GM12878 (cell line): Measurements from ENCODE around the gene ARHGAP21. TPM values are rescaled to one million over a fixed set of nuclear protein-coding genes. Genes with fewer than 3 reads are reported as not detected.

ENCODE experiments used
- ATF2 ChIP-seq: IDR thresholded peaks from 2 replicates; pipeline ENCODE4 v1.6.1; 2012; ENCODE audit warnings: low read length, inconsistent platforms
- CBFB ChIP-seq: IDR thresholded peaks from 2 replicates; pipeline ENCODE4 v1.6.1; 2016; ENCODE audit warnings: antibody characterized with exemption, low read depth
- CHD1 ChIP-seq: IDR thresholded peaks from 2 replicates; pipeline ENCODE4 v1.6.1; 2012; ENCODE audit warnings: low read depth, low read length, improper control_type of control experiment
- CREB1 ChIP-seq: IDR thresholded peaks from 2 replicates; pipeline ENCODE4 v1.6.1; 2012; ENCODE audit warnings: low read depth, mild to moderate bottlenecking, inconsistent platforms
- HDAC6 ChIP-seq: fragments of 200-600 bp; sonication (generic); IDR thresholded peaks from one replicate; pipeline ENCODE4 v1.8.0; 2017; ENCODE audit warnings: antibody characterized with exemption; ENCODE audit not compliant: unreplicated experiment
- HSF1 ChIP-seq: fragments of 150-350 bp; IDR thresholded peaks from 2 replicates; pipeline ENCODE4 v1.6.1; 2014; ENCODE audit warnings: mild to moderate bottlenecking, low read depth, low read length
- JUNB ChIP-seq: IDR thresholded peaks from 2 replicates; pipeline ENCODE4 v1.6.1; 2016; ENCODE audit warnings: antibody characterized with exemption, mild to moderate bottlenecking
- JUND ChIP-seq: IDR thresholded peaks from 2 replicates; pipeline ENCODE4 v1.6.1; 2012; ENCODE audit warnings: low read depth, mild to moderate bottlenecking, low read length, improper control_type of control experiment, moderate library complexity
- MTA3 ChIP-seq: IDR thresholded peaks from 2 replicates; pipeline ENCODE4 v1.6.1; 2012; ENCODE audit warnings: low read length, inconsistent platforms, borderline replicate concordance
- RELB ChIP-seq: fragments of 450-650 bp; IDR thresholded peaks from 2 replicates; pipeline ENCODE4 v1.6.1; 2017; ENCODE audit warnings: low read depth, mild to moderate bottlenecking, moderate library complexity
- SIN3A ChIP-seq: IDR thresholded peaks from 2 replicates; pipeline ENCODE4 v1.6.1; 2012; ENCODE audit warnings: low read depth, low read length, improper control_type of control experiment
- SUPT20H ChIP-seq: IDR thresholded peaks from 2 replicates; pipeline ENCODE4 v1.6.1; 2011; ENCODE audit warnings: low read depth, mild to moderate bottlenecking, low read length, moderate library complexity, borderline replicate concordance; ENCODE audit not compliant: control insufficient read depth
- TBL1XR1 ChIP-seq: IDR thresholded peaks from 2 replicates; pipeline ENCODE4 v1.6.1; 2012; ENCODE audit warnings: low read depth, low read length, improper control_type of control experiment
- USF2 ChIP-seq: IDR thresholded peaks from 2 replicates; pipeline ENCODE4 v1.6.1; 2011; ENCODE audit warnings: low read depth, low read length, improper control_type of control experiment, borderline replicate concordance
- ZBTB33 ChIP-seq: fragments of 450-650 bp; IDR thresholded peaks from 2 replicates; pipeline ENCODE4 v1.6.1; 2017; ENCODE audit warnings: mild to moderate bottlenecking
- ZNF687 ChIP-seq: fragments of 450-650 bp; IDR thresholded peaks from 2 replicates; pipeline ENCODE4 v1.6.1; 2017; ENCODE audit warnings: mild to moderate bottlenecking, moderate library complexity
- polyA plus RNA-seq, 11 experiments: library from polyadenylated mRNA; depleted of rRNA in 4 of 11; unstranded in 6 of 11; stranded (reverse) in 5 of 11; fragments of >200 nt; fragmentation: Nextera tagmentation in 4 of 11; fragmentation: Illumina TruSeq in 1 of 11; extraction: Ambion mirVana in 4 of 11; extraction: Trizol in 1 of 11; gene quantifications; 1 replicate in 1 of 11; 2 replicates in 10 of 11; pipeline versions ENCODE4 v1.2.1 to v1.2.3, GENCODE V29; 2011 to 2016; ENCODE audit warnings: inconsistent platforms in 2 of 11, missing spikeins in 2 of 11, low read depth in 1 of 11
- total RNA-seq, 4 experiments: library from RNA; depleted of rRNA in 3 of 4; stranded (reverse); fragments of >200 nt in 3 of 4; fragmentation: Illumina TruSeq in 1 of 4; extraction: Trizol in 1 of 4; gene quantifications; 2 replicates each; pipeline versions ENCODE4 v1.2.1 to v1.2.3, GENCODE V29; 2013 to 2021

The ARHGAP21 gene
- total and polyA plus RNA-seq, 10 of the 15 experiments (the other 5 are each of a cell fraction or from before 2014, with no cell fraction given): 11.7 to 103 (median 37.6) TPM

GRCh38 chr10:24722676-24723385 lies 856 bp downstream of the ARHGAP21 start (continued):
- TF ChIP-seq JUND (no peak), TBL1XR1 (no peak), RELB (no peak), HDAC6 (no peak), CREB1 (no peak), ZNF687 (0 out of 2 replicates have a peak, but pooled peaks have one; percentile 21), CBFB (no peak), SUPT20H (no peak), USF2 (no peak), ZBTB33 (no peak), MTA3 (no peak), JUNB (no peak), CHD1 (0 out of 2 replicates have a peak, but pooled peaks have one; percentile 1), ATF2 (no peak), HSF1 (no peak), SIN3A (peak; percentile 80; the same call in 1 of the 2 replicates)
